ENCODE measurements around the gene ASB7.

Gene ASB7

GRCh38 chr15:100601617-100602063 is 749 bp upstream of the ASB7 start (continued):
- TF ChIP-seq ZBTB11 (tag by site-specific recombination; conservative IDR thresholded peaks at IDR 0.05; ENCODE audit: low read depth), result 0 out of 2 replicates have a peak, but pooled peaks have one; percentile 47
- TF ChIP-seq WT1 (tag by site-specific recombination; IDR thresholded peaks at IDR 0.05), result peak; percentile 20
- TF ChIP-seq KLF1 (tag by site-specific recombination; IDR thresholded peaks at IDR 0.05), result 0 out of 2 replicates have a peak, but pooled peaks have one; percentile 27
- no peak for TF ChIP-seq MZF1 (tag by site-specific recombination; IDR thresholded peaks at IDR 0.05; ENCODE audit: borderline replicate concordance)
- peak; percentile 97 for TF ChIP-seq ZBTB17 (tag by site-specific recombination; IDR thresholded peaks at IDR 0.05)
- no peak for TF ChIP-seq PBX3 (CRISPR knock-in tag; IDR thresholded peaks at IDR 0.05)
- TF ChIP-seq, protein P1, sequence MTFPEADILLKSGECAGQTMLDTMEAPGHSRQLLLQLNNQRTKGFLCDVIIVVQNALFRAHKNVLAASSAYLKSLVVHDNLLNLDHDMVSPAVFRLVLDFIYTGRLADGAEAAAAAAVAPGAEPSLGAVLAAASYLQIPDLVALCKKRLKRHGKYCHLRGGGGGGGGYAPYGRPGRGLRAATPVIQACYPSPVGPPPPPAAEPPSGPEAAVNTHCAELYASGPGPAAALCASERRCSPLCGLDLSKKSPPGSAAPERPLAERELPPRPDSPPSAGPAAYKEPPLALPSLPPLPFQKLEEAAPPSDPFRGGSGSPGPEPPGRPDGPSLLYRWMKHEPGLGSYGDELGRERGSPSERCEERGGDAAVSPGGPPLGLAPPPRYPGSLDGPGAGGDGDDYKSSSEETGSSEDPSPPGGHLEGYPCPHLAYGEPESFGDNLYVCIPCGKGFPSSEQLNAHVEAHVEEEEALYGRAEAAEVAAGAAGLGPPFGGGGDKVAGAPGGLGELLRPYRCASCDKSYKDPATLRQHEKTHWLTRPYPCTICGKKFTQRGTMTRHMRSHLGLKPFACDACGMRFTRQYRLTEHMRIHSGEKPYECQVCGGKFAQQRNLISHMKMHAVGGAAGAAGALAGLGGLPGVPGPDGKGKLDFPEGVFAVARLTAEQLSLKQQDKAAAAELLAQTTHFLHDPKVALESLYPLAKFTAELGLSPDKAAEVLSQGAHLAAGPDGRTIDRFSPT (tag by site-specific recombination; IDR thresholded peaks at IDR 0.05), result peak; percentile 41; the same call in 1 of the 2 replicates
- TF ChIP-seq KLF8 (tag by site-specific recombination; IDR thresholded peaks at IDR 0.05), result 0 out of 2 replicates have a peak, but pooled peaks have one; percentile 39
- TF ChIP-seq ZNF600 (tag by site-specific recombination; IDR thresholded peaks at IDR 0.05), result peak; percentile 88; the same call in 1 of the 2 replicates
- TF ChIP-seq ZNF792 (tag by site-specific recombination; IDR thresholded peaks at IDR 0.05), result peak; percentile 32; the same call in 1 of the 2 replicates
- peak; percentile 83; the same call in 1 of the 2 replicates for TF ChIP-seq REPIN1 (tag by site-specific recombination; IDR thresholded peaks at IDR 0.05; ENCODE audit: low read depth)
- TF ChIP-seq ZBTB21 (tag by site-specific recombination; IDR thresholded peaks at IDR 0.05), result no peak
- no peak for TF ChIP-seq GFI1B (tag by site-specific recombination; IDR thresholded peaks at IDR 0.05)

GRCh38 chr15:100602823-100603393 is 519 bp downstream of the ASB7 start:
- Histone ChIP-seq H3K36me3 (ENCODE audit: control insufficient read depth in 2 of 2, insufficient read depth in 1 of 2, low read length in 2 of 2) (peaks cover 24 to 29% of the 10 kb centered on the region in 2 experiments), H3K9me3 (ENCODE audit: control insufficient read depth, insufficient read depth, low read depth, low read length) (no peaks in the 10 kb centered on the region), H3K4me1 (ENCODE audit: control insufficient read depth, insufficient read depth, low read length) (peaks cover 14% of the 10 kb centered on the region), H3K4me3 (ENCODE audit: low read depth, low read length) (peak overlapping the region; percentile 91), H3K27ac (ENCODE audit: extremely low read depth, low read depth, low read length) (peak overlapping the region; percentile 61; the same call in 1 of the 2 replicates)
- POLR2A ChIA-PET, result interaction anchor here (0.7 to 1.5 kb wide), 9 partner anchors 8 to 1283 kb away, joined by 3 to 9 read pairs (median 4); partner anchors contain the start of genes ADAMTS17, CHSY1 and SNRPA1
- CTCF ChIA-PET, result interaction anchor here (2.4 kb wide), 1 partner anchor 254 kb away, joined by 15 read pairs; no protein-coding TSS in a partner anchor
- TF ChIP-seq ZNF548 (tag by site-specific recombination; IDR thresholded peaks at IDR 0.05) (no peak), ZNF398 (tag by site-specific recombination; IDR thresholded peaks at IDR 0.05) (peak; percentile 51; the same call in 1 of the 2 replicates), ZNF335 (tag by site-specific recombination; conservative IDR thresholded peaks at IDR 0.05) (peak; percentile 99), ZNF76 (tag by site-specific recombination; IDR thresholded peaks at IDR 0.05; ENCODE audit: borderline replicate concordance, low read depth) (peak; percentile 48; the same call in 1 of the 2 replicates), ZNF473 (tag by site-specific recombination; IDR thresholded peaks at IDR 0.05) (no peak), KLF17 (tag by site-specific recombination; IDR thresholded peaks at IDR 0.05) (peak; percentile 4; the same call in 1 of the 2 replicates), ZNF629 (tag by site-specific recombination; IDR thresholded peaks at IDR 0.05) (0 out of 2 replicates have a peak, but pooled peaks have one; percentile 3), ZNF585B (tag by site-specific recombination; IDR thresholded peaks at IDR 0.05) (no peak)
- TF ChIP-seq, protein P2, sequence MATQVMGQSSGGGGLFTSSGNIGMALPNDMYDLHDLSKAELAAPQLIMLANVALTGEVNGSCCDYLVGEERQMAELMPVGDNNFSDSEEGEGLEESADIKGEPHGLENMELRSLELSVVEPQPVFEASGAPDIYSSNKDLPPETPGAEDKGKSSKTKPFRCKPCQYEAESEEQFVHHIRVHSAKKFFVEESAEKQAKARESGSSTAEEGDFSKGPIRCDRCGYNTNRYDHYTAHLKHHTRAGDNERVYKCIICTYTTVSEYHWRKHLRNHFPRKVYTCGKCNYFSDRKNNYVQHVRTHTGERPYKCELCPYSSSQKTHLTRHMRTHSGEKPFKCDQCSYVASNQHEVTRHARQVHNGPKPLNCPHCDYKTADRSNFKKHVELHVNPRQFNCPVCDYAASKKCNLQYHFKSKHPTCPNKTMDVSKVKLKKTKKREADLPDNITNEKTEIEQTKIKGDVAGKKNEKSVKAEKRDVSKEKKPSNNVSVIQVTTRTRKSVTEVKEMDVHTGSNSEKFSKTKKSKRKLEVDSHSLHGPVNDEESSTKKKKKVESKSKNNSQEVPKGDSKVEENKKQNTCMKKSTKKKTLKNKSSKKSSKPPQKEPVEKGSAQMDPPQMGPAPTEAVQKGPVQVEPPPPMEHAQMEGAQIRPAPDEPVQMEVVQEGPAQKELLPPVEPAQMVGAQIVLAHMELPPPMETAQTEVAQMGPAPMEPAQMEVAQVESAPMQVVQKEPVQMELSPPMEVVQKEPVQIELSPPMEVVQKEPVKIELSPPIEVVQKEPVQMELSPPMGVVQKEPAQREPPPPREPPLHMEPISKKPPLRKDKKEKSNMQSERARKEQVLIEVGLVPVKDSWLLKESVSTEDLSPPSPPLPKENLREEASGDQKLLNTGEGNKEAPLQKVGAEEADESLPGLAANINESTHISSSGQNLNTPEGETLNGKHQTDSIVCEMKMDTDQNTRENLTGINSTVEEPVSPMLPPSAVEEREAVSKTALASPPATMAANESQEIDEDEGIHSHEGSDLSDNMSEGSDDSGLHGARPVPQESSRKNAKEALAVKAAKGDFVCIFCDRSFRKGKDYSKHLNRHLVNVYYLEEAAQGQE (tag by site-specific recombination; IDR thresholded peaks at IDR 0.05), result no peak

All from HEK293 (cell line).